Stimulated activated CD4-positive, alpha-beta T cell treated with anti-CD3 and anti-CD28 coated beads, Interleukin-15, amount 100 ng/mL, for 24 hours (primary cell): ENCODE data around the gene TRMT44.
A peak's percentile ranks its signal among the peaks of the same experiment; 100 is the strongest.
"Not testable (repeated sequence)": the region's sequence is repeated elsewhere in the genome, so short reads cannot be mapped to it uniquely, and the experiment has no call there.

Experiments used
- DNase-seq: peaks from one replicate; pipeline ENCODE4 v3.0.0-alpha.2; 2020

The TRMT44 gene

GRCh38 chr4:8407316-8407715 lies 33.3 kb upstream of the TRMT44 start:
- no peak for DNase-seq

GRCh38 chr4:8407756-8408155 lies 32.8 kb upstream of the TRMT44 start:
- no peak for DNase-seq

- DNase-seq: peak; percentile 36
These were observed 31.1 kb upstream of the TRMT44 start for GRCh38 chr4:8409264-8410065.

DNA sequence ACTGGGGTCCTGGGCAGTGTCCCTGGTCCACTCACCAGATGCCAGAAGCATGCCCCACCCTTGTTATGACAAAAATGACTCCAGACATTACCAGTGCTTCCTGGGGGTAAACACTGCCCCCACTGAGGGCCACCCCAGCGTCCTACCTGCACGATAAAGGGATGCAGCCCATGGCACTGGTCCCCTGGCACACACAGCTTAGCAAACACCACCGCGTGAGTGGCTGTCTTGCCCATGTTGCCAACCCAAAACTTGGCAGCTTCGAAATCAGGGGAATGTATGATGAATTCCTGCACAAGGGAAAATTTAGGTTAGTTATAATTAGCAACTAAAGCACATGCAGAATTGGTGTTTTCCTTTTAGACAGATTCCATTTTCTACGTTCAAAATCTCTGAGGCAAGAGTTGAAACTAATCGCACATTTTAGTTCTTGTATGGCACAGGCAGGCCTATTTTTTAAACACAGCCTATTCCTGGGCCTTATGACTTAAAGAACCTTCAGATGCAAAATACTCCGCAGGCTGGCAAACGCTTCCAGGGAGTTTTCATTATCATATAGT lies 30.4 kb upstream of the TRMT44 start:
- DNase-seq: no peak

- DNase-seq: peak; percentile 24
These were observed 29.8 kb upstream of the TRMT44 start for GRCh38 chr4:8410641-8411271.

DNA sequence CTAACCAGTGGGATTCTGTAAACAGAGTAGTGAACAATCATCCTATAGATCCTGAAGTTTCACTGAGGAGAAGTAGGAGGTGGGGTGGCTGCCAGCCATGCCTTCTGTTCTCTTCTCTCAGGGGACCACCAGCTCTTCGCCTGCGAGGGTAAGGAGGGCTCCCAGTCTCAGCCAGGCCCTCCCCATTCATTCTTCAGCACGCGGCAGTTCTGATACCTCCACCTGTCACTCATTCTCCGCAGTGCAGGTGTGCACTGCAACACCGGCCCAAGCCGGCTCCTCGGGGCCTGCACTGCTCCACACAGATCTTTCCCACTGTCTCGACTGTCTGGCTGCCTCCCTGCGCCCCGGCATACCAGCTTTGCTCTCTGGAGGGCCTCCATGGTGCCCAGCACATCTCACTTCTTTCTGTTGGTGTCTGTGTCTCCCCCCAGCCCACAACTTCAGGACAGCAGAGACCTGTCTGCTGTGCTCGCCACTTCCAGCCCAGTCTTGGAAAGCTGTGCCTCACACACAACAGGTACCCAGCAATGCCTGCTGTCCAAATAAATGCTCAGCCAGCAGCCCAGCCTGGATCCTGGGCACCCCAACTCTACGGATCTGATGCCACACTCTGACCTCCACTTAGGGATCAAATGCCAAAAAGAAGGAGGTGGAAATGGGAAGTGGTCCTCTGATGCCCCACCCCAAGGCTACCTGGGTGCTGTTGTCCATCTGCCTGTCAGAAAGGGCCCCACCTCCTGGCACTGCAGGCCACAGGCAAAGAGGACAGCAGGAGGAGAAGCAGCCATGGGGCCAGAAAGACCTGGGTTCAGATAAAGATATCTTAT lies 29.0 kb upstream of the TRMT44 start:
- no peak for DNase-seq

- no peak for DNase-seq
These were observed 28.3 kb upstream of the TRMT44 start for GRCh38 chr4:8412288-8412687.

- peak; percentile 71 for DNase-seq
These were observed 26.2 kb upstream of the TRMT44 start for GRCh38 chr4:8414377-8414776.

- no peak for DNase-seq
These were observed 23.4 kb upstream of the TRMT44 start for GRCh38 chr4:8417071-8417614.

DNA sequence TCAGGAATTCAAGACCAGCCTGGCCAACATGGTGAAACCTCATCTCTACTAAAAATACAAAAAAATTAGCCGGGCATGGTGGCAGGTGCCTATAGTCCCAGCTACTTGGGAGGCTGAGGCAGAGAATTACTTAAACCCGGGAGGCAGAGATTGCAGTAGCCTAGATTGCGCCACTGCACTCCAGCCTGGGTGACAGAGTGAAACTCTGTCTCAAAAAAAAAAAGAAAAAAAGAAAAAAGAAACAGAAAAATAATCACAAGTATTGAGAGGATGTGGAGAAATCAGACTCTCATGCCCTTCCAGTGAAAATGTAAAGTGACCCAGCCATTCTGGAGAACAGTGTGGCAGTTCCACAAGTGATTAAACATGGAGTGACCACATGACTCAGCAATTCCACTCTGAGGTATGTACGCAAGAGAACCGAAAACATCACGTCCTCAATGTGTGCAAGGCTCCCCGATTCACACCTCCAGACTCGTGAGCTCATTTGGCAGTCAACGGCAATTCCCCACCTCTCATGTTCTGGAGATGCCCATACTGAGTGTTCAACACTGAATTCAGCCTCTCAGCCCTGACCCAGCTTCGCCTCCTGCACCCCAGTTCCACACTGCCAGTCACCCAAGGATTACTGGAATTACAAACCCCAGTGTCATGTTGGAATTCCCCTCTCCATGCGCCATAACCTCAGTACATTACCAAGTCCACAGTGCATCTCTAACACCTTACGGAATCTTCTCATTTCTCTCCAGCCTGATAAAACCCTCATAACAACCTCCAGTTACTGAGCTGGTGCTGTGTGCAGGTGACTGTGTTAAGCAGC lies 21.1 kb upstream of the TRMT44 start:
- peak; percentile 72 for DNase-seq

DNA sequence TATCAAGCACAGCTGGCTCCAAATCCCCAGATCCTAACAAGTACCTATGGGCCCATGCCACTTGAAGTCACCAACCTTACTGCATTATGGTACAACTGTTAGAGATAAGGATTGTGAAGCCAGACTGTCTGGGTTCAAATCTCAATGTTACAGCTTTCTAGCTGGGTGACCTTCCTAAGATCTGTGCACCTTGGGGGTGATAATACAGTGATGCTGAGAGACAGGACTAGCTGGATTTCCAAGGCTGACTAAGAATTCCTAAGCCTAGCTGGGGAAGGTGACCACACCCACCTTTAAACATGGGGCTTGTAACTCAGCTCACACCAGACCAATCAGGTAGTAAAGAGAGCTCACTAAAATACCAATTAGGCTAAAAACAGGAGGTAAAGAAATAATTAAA lies 20.4 kb upstream of the TRMT44 start:
- DNase-seq: not testable (repeated sequence)

GRCh38 chr4:8422327-8422726 lies 18.2 kb upstream of the TRMT44 start:
- no peak for DNase-seq

GRCh38 chr4:8422786-8423185 lies 17.8 kb upstream of the TRMT44 start:
- no peak for DNase-seq

DNA sequence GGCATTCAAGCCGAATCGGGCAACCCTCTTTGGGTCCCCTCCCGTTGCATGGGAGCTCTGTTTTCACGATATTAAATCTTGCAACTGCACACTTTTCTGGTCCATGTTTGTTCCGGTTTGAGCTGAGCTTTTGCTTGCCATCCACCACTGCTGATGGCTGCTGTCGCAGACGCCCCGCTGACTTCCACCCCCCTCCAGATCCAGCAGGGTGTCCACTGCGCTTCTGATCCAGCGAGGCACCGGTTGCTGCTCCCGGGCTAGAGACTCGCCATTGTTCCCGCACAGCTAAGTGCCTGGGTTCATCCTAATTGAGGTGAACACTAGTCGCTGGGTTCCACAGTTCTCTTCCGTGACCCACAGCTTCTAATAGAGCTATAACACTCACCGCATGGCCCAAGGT lies 13.3 kb upstream of the TRMT44 start:
- no peak for DNase-seq

DNA sequence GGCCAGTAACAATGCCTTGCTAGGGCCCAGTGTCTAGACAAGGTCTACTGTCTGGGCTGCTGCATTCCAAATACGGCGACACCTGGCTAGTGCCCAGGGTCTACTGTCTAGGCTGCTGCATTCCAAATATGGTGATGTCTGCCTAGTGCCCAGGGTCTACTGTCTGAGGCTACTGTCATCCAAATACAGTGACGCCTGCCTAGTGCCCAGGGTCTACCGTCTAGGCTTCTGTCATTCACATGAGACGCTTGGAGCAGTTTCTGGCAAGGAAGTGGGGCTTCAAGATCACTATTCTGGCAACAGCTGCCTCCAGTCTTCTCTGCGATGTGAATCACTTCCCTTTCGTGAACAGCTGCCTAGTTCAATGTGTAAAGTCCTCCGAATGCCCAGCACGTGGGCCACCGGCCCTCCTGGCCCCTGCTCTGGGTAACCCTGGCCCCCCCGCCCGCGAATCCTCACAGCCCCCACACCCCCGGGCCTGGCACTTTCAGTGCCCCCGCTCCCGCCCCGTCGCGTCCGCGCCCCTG lies 12.8 kb upstream of the TRMT44 start:
- no peak for DNase-seq

- DNase-seq: peak; percentile 91
These were observed 12.1 kb upstream of the TRMT44 start for GRCh38 chr4:8428288-8429097.

GRCh38 chr4:8431553-8431952 lies 9.0 kb upstream of the TRMT44 start:
- DNase-seq: no peak

DNA sequence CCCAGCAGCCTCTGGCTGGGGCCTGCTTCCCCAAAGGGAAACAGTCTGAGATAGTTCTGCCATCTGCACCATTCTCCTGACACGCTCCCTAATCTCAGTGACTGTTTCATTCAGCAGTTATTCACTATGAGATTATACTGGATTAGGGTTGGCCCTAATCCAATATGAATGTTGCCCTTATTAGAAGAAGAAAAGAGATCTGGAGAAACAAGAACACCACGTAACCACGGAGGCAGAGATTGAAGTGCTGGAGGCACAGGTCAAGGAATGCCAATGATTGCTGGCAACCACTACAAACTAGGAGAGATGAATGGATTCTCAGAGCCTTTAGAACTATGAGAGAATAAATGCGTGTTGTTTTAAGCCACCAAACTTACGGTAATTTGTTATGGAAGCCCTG lies 7.4 kb upstream of the TRMT44 start:
- no peak for DNase-seq

GRCh38 chr4:8434251-8435073 lies 6.1 kb upstream of the TRMT44 start:
- DNase-seq: no peak

DNA sequence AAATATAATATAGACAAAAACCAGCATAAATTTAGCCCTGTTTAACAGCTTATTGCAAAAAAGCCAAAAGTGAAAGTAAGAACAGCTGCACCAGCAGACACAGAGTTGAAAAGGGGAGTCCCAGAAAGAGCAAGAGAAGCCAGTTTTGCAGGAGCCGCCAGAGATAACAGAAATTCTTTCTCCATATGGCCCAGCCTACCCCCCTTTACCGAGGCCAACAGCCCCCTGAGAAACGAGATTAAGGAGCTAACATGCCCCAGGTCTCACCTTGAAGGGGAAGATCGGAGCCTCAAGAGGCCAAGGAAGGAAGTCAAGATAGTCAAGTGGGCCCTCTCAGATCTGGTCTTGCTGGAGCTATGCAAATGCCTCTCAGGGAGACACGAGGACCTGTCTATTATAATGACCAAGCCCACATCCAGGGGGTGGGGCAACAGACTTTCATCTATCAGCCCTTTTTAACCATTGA lies 4.9 kb upstream of the TRMT44 start:
- peak; percentile 59 for DNase-seq
